Panc1 (cell line): Measurements from ENCODE around the gene TK2. TPM values are rescaled to one million over a fixed set of nuclear protein-coding genes. Genes with fewer than 3 reads are reported as not detected.

Experiments
- ATAC-seq: fragments of 200-7000 bp; cut with Tn5 transposase; 2 replicates; pipeline ENCODE4 v1.9.1; 2020; ENCODE audit warnings: mild to moderate bottlenecking, moderate library complexity
- BruUV-seq: library from RNA; stranded (reverse); fragments of 400-500 nt; replicated peaks from 2 replicates; lab custom pipeline; 2021; lab: Mats Ljungman, UMichigan
- CTCF ChIA-PET: fragments of 300-600 bp; sonication (Branson Sonifier 250); formaldehyde crosslinking; loops from one replicate; lab custom pipeline; 2022; ENCODE audit warnings: antibody characterized with exemption; lab: Charles Lee
- POLR2A ChIA-PET: fragments of 300-600 bp; sonication (Branson Sonifier 250); formaldehyde crosslinking; loops from one replicate; lab custom pipeline; 2022; ENCODE audit warnings: antibody characterized with exemption; lab: Charles Lee
- DNase-seq: peaks from one replicate; pipeline ENCODE4 v3.0.0-alpha.2; 2010; ENCODE audit warnings: low read depth, low spot score
- H3K27ac ChIP-seq: 2 replicates; pipeline ENCODE4 v1.5.1; 2011; ENCODE audit warnings: mild to moderate bottlenecking, low read length, inconsistent platforms
- H3K27me3 ChIP-seq: fragments of 200-500 bp; sonication (Bioruptor generic); 2 replicates; pipeline ENCODE4 v1.6.0; 2014; ENCODE audit warnings: low read length, inconsistent platforms; ENCODE audit not compliant: control insufficient read depth, insufficient read depth
- H3K36me3 ChIP-seq: fragments of 200-500 bp; sonication (Bioruptor generic); 2 replicates; pipeline ENCODE4 v1.5.1; 2014; ENCODE audit warnings: inconsistent platforms, mild to moderate bottlenecking, low read length, moderate library complexity; ENCODE audit not compliant: control insufficient read depth, insufficient read depth
- H3K4me1 ChIP-seq: 2 replicates; pipeline ENCODE4 v1.5.1; 2011; ENCODE audit warnings: inconsistent platforms, mild to moderate bottlenecking, low read length, moderate library complexity; ENCODE audit not compliant: control insufficient read depth, insufficient read depth
- H3K4me3 ChIP-seq, 2 experiments: 2 replicates each; pipeline ENCODE4 v1.5.1; 2011 to 2012; ENCODE audit warnings: low read depth in 2 of 2, low read length in 2 of 2, mild to moderate bottlenecking in 2 of 2, inconsistent platforms in 1 of 2, moderate library complexity in 1 of 2
- H3K9me3 ChIP-seq: fragments of 200-500 bp; sonication (Bioruptor generic); 2 replicates; pipeline ENCODE4 v1.5.1; 2014; ENCODE audit warnings: low read depth, mild to moderate bottlenecking, inconsistent platforms, low read length, moderate library complexity; ENCODE audit not compliant: control insufficient read depth, insufficient read depth
- CTCF ChIP-seq: fragments of 450-650 bp; IDR thresholded peaks from 2 replicates; pipeline ENCODE4 v1.5.1; 2017; ENCODE audit warnings: mild to moderate bottlenecking
- POLR2AphosphoS5 ChIP-seq: IDR thresholded peaks from 2 replicates; pipeline ENCODE4 v1.6.1; 2012; ENCODE audit warnings: mild to moderate bottlenecking, low read depth, low read length, moderate library complexity
- REST ChIP-seq, 2 experiments: IDR thresholded peaks; 2 replicates each; pipeline ENCODE4 v1.6.1; 2011 to 2012; ENCODE audit warnings: low read depth in 2 of 2, control low read depth in 1 of 2, low read length in 1 of 2, mild to moderate bottlenecking in 1 of 2, moderate library complexity in 1 of 2; ENCODE audit not compliant: insufficient read depth in 1 of 2
- SIN3A ChIP-seq: IDR thresholded peaks from 2 replicates; pipeline ENCODE4 v1.6.1; 2012; ENCODE audit warnings: low read depth, mild to moderate bottlenecking, low read length, moderate library complexity, borderline replicate concordance; ENCODE audit not compliant: insufficient read depth
- TCF7L2 ChIP-seq: IDR thresholded peaks from 2 replicates; pipeline ENCODE4 v1.6.1; 2011; ENCODE audit warnings: mild to moderate bottlenecking, low read depth, low read length, inconsistent platforms
- in situ Hi-C: cut with HindIII; loops from 2 replicates; pipeline ENCODE4 v1.10.0; 2016; ENCODE audit warnings: low sequenced_read_pairs, low pct_unique_long_range_greater_than_20kb
- intact Hi-C: fragments of 100-400 bp; cut with micrococcal nuclease; formaldehyde crosslinking; loops from one replicate; pipeline ENCODE4 v1.10.0; 2022; ENCODE audit not compliant: unreplicated experiment
- total RNA-seq: library from RNA; stranded (reverse); gene quantifications from one replicate; pipeline ENCODE4 v1.2.1, GENCODE V29; 2021; ENCODE audit not compliant: unreplicated experiment

Gene TK2
- total RNA-seq, 1 experiment from 2014 or later = 17.1 TPM

GRCh38 chr16:66572356-66572755 lies 22.4 kb upstream of the TK2 start:
- Histone ChIP-seq H3K27me3 (no peaks in the 10 kb centered on the region), H3K9me3 (no peaks in the 10 kb centered on the region), H3K4me1 (no peaks in the 10 kb centered on the region; the same call in 1 of the 2 replicates), H3K27ac (no peak overlapping the region), H3K36me3 (no peaks in the 10 kb centered on the region), H3K4me3 (no peak overlapping the region)
- BruUV-seq = no TSS peak
- ChIA-PET POLR2A (no interaction called here), CTCF (interaction anchor here (0.6 kb wide), 1 partner anchor 36 kb away, joined by 3 read pairs; no protein-coding TSS in a partner anchor)
- TF ChIP-seq SIN3A (no peak), TCF7L2 (no peak), POLR2AphosphoS5 (no peak), CTCF (no peak), REST (IDR thresholded peaks at IDR 0.05; ENCODE audit: insufficient read depth in 1 of 2, low read depth in 2 of 2, low read length in 1 of 2) (no peak)
- in situ Hi-C loops (no loop called here), intact Hi-C loops (no loop called here)
- DNase-seq (no peak), ATAC-seq (0 out of 2 replicates have a peak, but pooled peaks have one; percentile 19)

- in situ Hi-C loops = no loop called here
- intact Hi-C loops = no loop called here
- Histone ChIP-seq H3K27me3 (no peaks in the 10 kb centered on the region), H3K36me3 (no peaks in the 10 kb centered on the region), H3K4me3 (no peak overlapping the region), H3K27ac (no peak overlapping the region), H3K9me3 (no peaks in the 10 kb centered on the region), H3K4me1 (no peaks in the 10 kb centered on the region; the same call in 1 of the 2 replicates)
- TF ChIP-seq TCF7L2 (no peak), POLR2AphosphoS5 (no peak), REST (IDR thresholded peaks at IDR 0.05; ENCODE audit: insufficient read depth in 1 of 2, low read depth in 2 of 2, low read length in 1 of 2) (no peak), SIN3A (no peak), CTCF (no peak)
- POLR2A ChIA-PET = no interaction called here
- DNase-seq = no peak
- ATAC-seq = no peak
- CTCF ChIA-PET = no interaction called here
- no TSS peak for BruUV-seq
Observed at GRCh38 chr16:66569827-66570405, 20.0 kb upstream of the TK2 start.
